ENCODE results near the gene IGFBPL1. TPM values are rescaled to one million over a fixed set of nuclear protein-coding genes. Genes with fewer than 3 reads are reported as not detected.
A peak's percentile ranks its signal among the peaks of the same experiment; 100 is the strongest.

IGFBPL1 gene
- total and polyA plus RNA-seq, 2 of the 13 experiments (the other 11 are each of a cell fraction or from before 2014, with no cell fraction given), result 0.24 TPM; not detected in 1

DNA sequence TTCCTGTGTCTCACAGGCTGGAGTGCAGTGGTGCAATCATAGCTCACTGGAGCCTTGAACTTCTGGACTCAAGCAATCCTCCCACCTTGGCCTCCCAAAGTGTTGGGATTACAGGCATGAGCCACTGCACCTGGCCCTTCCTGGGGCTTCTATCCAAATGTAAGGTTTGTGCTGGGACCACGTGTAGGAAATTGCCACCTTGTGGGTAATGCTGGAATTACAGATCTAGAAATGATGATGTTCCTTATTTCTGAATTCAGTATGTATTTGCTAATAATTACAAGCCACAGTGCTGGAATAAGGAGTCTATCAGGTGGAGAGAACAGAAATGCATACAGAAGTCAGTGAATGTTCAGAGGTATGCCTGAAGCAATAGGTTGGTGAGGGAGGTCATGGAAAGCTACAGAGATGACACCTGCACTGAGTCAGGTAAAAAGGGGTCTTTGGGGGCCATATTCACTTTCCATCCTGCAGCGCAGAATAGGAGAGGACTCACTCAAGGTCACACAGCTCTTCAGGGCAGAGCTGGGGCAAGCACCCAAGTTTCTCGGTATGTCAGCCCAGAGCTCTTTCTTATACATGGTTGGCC is 8.8 kb upstream of the IGFBPL1 start (continued):
- TF ChIP-seq, protein P1, sequence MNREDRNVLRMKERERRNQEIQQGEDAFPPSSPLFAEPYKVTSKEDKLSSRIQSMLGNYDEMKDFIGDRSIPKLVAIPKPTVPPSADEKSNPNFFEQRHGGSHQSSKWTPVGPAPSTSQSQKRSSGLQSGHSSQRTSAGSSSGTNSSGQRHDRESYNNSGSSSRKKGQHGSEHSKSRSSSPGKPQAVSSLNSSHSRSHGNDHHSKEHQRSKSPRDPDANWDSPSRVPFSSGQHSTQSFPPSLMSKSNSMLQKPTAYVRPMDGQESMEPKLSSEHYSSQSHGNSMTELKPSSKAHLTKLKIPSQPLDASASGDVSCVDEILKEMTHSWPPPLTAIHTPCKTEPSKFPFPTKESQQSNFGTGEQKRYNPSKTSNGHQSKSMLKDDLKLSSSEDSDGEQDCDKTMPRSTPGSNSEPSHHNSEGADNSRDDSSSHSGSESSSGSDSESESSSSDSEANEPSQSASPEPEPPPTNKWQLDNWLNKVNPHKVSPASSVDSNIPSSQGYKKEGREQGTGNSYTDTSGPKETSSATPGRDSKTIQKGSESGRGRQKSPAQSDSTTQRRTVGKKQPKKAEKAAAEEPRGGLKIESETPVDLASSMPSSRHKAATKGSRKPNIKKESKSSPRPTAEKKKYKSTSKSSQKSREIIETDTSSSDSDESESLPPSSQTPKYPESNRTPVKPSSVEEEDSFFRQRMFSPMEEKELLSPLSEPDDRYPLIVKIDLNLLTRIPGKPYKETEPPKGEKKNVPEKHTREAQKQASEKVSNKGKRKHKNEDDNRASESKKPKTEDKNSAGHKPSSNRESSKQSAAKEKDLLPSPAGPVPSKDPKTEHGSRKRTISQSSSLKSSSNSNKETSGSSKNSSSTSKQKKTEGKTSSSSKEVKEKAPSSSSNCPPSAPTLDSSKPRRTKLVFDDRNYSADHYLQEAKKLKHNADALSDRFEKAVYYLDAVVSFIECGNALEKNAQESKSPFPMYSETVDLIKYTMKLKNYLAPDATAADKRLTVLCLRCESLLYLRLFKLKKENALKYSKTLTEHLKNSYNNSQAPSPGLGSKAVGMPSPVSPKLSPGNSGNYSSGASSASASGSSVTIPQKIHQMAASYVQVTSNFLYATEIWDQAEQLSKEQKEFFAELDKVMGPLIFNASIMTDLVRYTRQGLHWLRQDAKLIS (CRISPR knock-in tag; IDR thresholded peaks at IDR 0.05), result no peak
- TF ChIP-seq, protein P2, sequence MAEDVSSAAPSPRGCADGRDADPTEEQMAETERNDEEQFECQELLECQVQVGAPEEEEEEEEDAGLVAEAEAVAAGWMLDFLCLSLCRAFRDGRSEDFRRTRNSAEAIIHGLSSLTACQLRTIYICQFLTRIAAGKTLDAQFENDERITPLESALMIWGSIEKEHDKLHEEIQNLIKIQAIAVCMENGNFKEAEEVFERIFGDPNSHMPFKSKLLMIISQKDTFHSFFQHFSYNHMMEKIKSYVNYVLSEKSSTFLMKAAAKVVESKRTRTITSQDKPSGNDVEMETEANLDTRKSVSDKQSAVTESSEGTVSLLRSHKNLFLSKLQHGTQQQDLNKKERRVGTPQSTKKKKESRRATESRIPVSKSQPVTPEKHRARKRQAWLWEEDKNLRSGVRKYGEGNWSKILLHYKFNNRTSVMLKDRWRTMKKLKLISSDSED (CRISPR knock-in tag; IDR thresholded peaks at IDR 0.05), result no peak
- TF ChIP-seq KAT2B (IDR thresholded peaks at IDR 0.05; ENCODE audit: borderline replicate concordance, low read depth, low read length), result no peak
- TF ChIP-seq, protein P3, sequence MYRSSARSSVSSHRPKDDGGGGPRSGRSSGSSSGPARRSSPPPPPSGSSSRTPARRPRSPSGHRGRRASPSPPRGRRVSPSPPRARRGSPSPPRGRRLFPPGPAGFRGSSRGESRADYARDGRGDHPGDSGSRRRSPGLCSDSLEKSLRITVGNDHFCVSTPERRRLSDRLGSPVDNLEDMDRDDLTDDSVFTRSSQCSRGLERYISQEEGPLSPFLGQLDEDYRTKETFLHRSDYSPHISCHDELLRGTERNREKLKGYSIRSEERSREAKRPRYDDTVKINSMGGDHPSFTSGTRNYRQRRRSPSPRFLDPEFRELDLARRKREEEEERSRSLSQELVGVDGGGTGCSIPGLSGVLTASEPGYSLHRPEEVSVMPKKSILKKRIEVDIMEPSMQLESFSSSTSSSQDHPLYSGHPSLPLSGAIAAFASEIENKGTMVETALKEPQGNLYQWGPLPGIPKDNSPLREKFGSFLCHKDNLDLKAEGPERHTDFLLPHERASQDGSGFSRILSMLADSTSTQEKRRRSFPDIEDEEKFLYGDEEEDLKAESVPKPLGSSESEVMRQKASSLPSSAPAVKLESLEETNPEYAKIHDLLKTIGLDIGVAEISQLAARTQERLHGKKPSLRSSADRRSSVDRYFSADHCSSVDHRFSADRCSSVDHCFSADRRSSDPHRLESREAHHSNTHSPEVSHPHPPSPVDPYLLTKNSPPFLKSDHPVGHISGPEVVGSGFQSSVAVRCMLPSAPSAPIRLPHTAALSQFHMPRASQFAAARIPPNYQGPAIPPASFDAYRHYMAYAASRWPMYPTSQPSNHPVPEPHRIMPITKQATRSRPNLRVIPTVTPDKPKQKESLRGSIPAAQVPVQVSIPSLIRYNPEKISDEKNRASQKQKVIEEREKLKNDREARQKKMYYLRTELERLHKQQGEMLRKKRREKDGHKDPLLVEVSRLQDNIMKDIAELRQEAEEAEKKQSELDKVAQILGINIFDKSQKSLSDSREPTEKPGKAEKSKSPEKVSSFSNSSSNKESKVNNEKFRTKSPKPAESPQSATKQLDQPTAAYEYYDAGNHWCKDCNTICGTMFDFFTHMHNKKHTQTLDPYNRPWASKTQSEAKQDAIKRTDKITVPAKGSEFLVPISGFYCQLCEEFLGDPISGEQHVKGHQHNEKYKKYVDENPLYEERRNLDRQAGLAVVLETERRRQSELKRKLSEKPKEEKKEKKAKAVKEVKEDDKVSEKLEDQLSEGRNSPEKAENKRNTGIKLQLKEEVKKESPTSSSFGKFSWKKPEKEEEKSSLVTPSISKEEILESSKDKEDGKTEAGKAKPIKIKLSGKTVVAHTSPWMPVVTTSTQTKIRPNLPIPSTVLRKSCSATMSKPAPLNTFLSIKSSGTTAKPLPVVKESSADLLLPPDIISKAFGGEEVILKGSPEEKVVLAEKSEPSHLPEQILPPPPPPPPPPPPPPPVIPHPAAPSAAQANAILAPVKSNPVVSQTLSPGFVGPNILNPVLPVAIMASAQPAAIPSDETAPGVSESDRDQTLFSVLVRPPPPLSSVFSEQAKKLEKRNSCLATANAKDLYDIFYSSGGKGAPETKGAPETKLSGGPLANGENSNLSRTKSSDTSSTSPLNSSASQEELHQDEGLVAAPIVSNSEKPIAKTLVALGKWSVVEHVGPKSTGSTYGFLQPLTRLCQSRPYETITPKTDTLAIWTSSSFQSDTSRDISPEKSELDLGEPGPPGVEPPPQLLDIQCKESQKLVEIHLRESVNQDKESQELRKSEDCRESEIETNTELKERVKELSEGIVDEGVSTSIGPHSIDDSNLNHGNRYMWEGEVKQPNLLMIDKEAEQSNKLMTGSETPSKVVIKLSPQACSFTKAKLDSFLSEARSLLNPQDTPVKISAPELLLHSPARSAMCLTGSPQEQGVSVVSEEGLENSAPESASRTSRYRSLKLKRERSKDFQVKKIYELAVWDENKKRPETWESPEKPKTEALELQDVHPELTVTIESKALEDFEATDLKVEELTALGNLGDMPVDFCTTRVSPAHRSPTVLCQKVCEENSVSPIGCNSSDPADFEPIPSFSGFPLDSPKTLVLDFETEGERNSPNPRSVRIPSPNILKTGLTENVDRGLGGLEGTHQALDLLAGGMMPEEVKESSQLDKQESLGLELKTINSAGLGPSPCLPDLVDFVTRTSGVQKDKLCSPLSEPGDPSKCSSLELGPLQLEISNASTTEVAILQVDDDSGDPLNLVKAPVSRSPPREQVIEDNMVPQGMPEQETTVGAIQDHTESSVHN (CRISPR knock-in tag; IDR thresholded peaks at IDR 0.05), result no peak
- no peak for TF ChIP-seq ZNF513 (CRISPR knock-in tag; conservative IDR thresholded peaks at IDR 0.05)
- no peak for TF ChIP-seq ZNF879 (CRISPR knock-in tag; IDR thresholded peaks at IDR 0.05)
- TF ChIP-seq AHR (CRISPR knock-in tag; IDR thresholded peaks at IDR 0.05), result no peak
- 0 out of 2 replicates have a peak, but pooled peaks have one; percentile 26 for TF ChIP-seq PRDM10 (CRISPR knock-in tag; IDR thresholded peaks at IDR 0.05; ENCODE audit: low read depth)
- TF ChIP-seq NFE2L1 (CRISPR knock-in tag; IDR thresholded peaks at IDR 0.05; ENCODE audit: borderline replicate concordance), result no peak

Data from HepG2 (cell line).